Endothelial cell (in vitro differentiated cells): ENCODE results near the gene DGCR8. TPM values are rescaled to one million over a fixed set of nuclear protein-coding genes. Genes with fewer than 3 reads are reported as not detected.

Experiments
- DNase-seq: peaks from one replicate; pipeline ENCODE4 v3.0.0; 2021; ENCODE audit warnings: low spot score
- H3K27ac Mint-ChIP-seq: one replicate; pipeline ENCODE4 v1.8.0; 2021; ENCODE audit warnings: mixed read lengths, inconsistent platforms; ENCODE audit not compliant: unreplicated experiment
- H3K27me3 Mint-ChIP-seq: one replicate; pipeline ENCODE4 v1.8.0; 2021; ENCODE audit warnings: mild to moderate bottlenecking, moderate library complexity, mixed read lengths, inconsistent platforms; ENCODE audit not compliant: unreplicated experiment
- H3K36me3 Mint-ChIP-seq: one replicate; pipeline ENCODE4 v1.8.0; 2021; ENCODE audit warnings: mild to moderate bottlenecking, low read depth, mixed read lengths, inconsistent platforms; ENCODE audit not compliant: unreplicated experiment
- H3K4me1 Mint-ChIP-seq: one replicate; pipeline ENCODE4 v1.8.0; 2021; ENCODE audit warnings: mild to moderate bottlenecking, mixed read lengths, inconsistent platforms; ENCODE audit not compliant: unreplicated experiment
- H3K4me3 Mint-ChIP-seq: one replicate; pipeline ENCODE4 v1.8.0; 2021; ENCODE audit warnings: mild to moderate bottlenecking, mixed read lengths, inconsistent platforms; ENCODE audit not compliant: unreplicated experiment
- H3K9me3 Mint-ChIP-seq: one replicate; pipeline ENCODE4 v1.8.0; 2021; ENCODE audit warnings: mixed read lengths, inconsistent platforms; ENCODE audit not compliant: unreplicated experiment
- total RNA-seq: library from RNA; stranded (reverse); fragmentation: NEBNext Ultra II Directional; extraction: Animal tissue kit (Norgen Biotek cat#: 25700); gene quantifications from one replicate; pipeline ENCODE4 v1.2.1, GENCODE V29; 2021; ENCODE audit not compliant: unreplicated experiment
- TF ChIP-seq, protein P1 (sequence below): fragments of 200-600 bp; sonication (generic); IDR thresholded peaks from one replicate; pipeline ENCODE4 v1.5.0; 2021; ENCODE audit warnings: antibody characterized with exemption; ENCODE audit not compliant: unreplicated experiment

Gene DGCR8
- total RNA-seq, 1 donor from 2014 or later, result 46.6 TPM

- no peak for DNase-seq
- Mint-ChIP-seq H3K27ac (peak overlapping the region; percentile 78), H3K4me1 (peaks cover 20% of the 10 kb centered on the region), H3K9me3 (no peaks in the 10 kb centered on the region), H3K4me3 (peak overlapping the region; percentile 93), H3K27me3 (peaks cover 7% of the 10 kb centered on the region), H3K36me3 (peaks cover 6% of the 10 kb centered on the region)
- TF ChIP-seq, protein P1, sequence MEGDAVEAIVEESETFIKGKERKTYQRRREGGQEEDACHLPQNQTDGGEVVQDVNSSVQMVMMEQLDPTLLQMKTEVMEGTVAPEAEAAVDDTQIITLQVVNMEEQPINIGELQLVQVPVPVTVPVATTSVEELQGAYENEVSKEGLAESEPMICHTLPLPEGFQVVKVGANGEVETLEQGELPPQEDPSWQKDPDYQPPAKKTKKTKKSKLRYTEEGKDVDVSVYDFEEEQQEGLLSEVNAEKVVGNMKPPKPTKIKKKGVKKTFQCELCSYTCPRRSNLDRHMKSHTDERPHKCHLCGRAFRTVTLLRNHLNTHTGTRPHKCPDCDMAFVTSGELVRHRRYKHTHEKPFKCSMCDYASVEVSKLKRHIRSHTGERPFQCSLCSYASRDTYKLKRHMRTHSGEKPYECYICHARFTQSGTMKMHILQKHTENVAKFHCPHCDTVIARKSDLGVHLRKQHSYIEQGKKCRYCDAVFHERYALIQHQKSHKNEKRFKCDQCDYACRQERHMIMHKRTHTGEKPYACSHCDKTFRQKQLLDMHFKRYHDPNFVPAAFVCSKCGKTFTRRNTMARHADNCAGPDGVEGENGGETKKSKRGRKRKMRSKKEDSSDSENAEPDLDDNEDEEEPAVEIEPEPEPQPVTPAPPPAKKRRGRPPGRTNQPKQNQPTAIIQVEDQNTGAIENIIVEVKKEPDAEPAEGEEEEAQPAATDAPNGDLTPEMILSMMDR, result no peak
Measured at GRCh38 chr22:20116376-20116950, 36.4 kb downstream of the DGCR8 start.

GRCh38 chr22:20116951-20117632, 37.1 kb downstream of the DGCR8 start, which contains the start of gene TRMT2A:
TRMT2A (minus strand) TSS chr22:20117226; CDS start chr22:20116906, 320 bp downstream.
- Mint-ChIP-seq H3K4me3 (peak within 1 kb of the TSS; percentile 94), H3K4me1 (peaks cover 20% of the 10 kb centered on the region), H3K27ac (peak within 1 kb of the TSS; percentile 78), H3K36me3 (peaks cover 12% of the 10 kb centered on the region), H3K27me3 (peaks cover 5% of the 10 kb centered on the region), H3K9me3 (no peaks in the 10 kb centered on the region)
- TF ChIP-seq, protein P1, result no peak
- peak; percentile 99 for DNase-seq

- Mint-ChIP-seq H3K27ac (no peak overlapping the region), H3K4me3 (peak overlapping the region; percentile 94), H3K9me3 (no peaks in the 10 kb centered on the region), H3K27me3 (peaks cover 5% of the 10 kb centered on the region), H3K36me3 (peaks cover 16% of the 10 kb centered on the region), H3K4me1 (peaks cover 20% of the 10 kb centered on the region)
- DNase-seq, result no peak
- TF ChIP-seq, protein P1, result no peak
Measured at GRCh38 chr22:20117633-20118299, 37.7 kb downstream of the DGCR8 start.

GRCh38 chr22:20118300-20119020, 38.4 kb downstream of the DGCR8 start:
- H3K4me3 Mint-ChIP-seq, result peak overlapping the region; percentile 94
- no peaks in the 10 kb centered on the region for H3K9me3 Mint-ChIP-seq
- no peak overlapping the region for H3K27ac Mint-ChIP-seq
- peaks cover 5% of the 10 kb centered on the region for H3K27me3 Mint-ChIP-seq
- peaks cover 20% of the 10 kb centered on the region for H3K4me1 Mint-ChIP-seq
- DNase-seq, result no peak
- TF ChIP-seq, protein P1, result no peak
- peaks cover 16% of the 10 kb centered on the region for H3K36me3 Mint-ChIP-seq
